ENCODE results near the gene ARHGAP25.

ARHGAP25 gene, protein sequence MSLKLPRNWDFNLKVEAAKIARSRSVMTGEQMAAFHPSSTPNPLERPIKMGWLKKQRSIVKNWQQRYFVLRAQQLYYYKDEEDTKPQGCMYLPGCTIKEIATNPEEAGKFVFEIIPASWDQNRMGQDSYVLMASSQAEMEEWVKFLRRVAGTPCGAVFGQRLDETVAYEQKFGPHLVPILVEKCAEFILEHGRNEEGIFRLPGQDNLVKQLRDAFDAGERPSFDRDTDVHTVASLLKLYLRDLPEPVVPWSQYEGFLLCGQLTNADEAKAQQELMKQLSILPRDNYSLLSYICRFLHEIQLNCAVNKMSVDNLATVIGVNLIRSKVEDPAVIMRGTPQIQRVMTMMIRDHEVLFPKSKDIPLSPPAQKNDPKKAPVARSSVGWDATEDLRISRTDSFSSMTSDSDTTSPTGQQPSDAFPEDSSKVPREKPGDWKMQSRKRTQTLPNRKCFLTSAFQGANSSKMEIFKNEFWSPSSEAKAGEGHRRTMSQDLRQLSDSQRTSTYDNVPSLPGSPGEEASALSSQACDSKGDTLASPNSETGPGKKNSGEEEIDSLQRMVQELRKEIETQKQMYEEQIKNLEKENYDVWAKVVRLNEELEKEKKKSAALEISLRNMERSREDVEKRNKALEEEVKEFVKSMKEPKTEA

DNA sequence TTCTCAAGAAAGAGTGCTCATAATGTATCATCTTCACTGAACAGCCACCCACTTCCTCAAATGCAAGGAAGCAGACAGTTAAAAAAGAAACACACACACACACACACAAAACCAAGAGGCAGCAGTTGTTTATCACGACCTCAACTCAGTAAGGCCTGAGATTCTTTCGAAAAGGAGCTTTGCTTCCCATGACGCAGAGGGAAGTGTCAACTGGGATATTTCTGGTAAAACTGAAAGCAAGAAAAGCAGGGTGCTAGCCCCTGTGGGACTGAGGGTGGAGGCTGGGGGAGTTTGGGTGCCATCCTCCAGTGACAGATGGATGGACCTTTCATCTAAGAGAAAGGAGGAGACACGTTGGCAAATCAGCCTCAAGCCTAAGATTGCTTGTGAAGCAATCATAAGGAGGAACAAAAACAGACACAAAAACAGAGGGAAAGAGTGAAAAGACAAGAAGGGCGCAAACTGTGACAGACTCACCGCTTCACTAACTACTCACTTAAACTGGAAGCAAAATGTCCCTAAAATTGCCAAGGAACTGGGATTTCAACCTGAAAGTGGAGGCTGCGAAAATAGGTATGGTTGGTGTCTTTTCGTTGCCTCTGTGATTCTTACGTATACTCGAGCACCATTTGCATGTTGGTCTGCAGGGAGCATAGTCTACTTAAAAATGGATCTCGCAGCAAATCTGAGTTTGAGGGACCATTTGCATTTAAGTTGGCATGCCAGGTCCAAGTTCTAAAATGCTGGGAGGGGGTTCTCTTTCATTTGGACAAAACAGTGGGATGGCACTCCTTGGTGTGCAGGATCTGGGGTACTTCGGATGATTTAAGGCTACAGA lies at the start of gene ARHGAP25:
Gene ARHGAP25, plus strand, starts transcription at position 124 of the 838 bp plus-strand sequence. Its CDS starts 389 bp downstream, at position 513.
- no peak within 1 kb of the TSS for H3K4me3 ChIP-seq (ENCODE audit: low read depth, low read length)

DNA sequence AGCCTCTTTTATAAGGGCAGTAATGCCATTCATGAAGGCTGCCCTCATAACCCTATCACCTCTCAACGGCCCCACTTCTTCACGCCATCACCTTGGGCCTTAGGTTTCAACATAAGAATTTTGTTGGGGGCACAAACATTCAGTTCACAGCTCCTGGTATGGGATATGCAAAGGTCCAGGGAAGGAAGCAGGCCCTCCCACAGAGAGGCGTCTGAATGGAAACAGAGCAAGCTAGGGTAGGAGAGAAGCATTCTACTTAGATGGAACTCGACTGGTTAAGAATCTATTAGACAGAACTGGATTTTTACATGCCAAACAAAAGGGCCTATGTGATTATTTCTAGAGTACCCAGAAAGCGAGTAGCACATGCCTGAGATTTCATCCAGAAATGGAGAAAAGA lies 48.4 kb upstream of the ARHGAP25 start:
- no peak overlapping the region for H3K4me3 ChIP-seq (ENCODE audit: low read depth, low read length)

DNA sequence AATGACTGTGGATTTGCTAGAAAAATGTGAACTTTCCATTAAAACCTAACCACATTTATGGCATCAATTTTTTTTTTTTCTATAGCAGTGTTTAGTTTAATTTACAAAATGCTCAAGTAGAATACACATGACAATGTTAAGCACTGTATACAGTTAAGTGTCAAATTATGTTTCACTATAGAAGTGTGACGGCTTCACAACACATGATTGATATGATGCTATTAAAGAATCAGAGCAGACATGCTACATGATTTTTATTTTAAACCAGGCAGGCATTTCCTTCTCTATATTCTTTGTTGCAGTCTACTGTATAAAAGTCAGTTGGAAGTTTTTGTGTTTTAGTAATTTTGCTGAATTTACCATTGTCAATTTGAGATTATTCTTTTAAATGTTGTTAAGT lies 47.6 kb upstream of the ARHGAP25 start:
- H3K4me3 ChIP-seq (ENCODE audit: low read depth, low read length): no peak overlapping the region

DNA sequence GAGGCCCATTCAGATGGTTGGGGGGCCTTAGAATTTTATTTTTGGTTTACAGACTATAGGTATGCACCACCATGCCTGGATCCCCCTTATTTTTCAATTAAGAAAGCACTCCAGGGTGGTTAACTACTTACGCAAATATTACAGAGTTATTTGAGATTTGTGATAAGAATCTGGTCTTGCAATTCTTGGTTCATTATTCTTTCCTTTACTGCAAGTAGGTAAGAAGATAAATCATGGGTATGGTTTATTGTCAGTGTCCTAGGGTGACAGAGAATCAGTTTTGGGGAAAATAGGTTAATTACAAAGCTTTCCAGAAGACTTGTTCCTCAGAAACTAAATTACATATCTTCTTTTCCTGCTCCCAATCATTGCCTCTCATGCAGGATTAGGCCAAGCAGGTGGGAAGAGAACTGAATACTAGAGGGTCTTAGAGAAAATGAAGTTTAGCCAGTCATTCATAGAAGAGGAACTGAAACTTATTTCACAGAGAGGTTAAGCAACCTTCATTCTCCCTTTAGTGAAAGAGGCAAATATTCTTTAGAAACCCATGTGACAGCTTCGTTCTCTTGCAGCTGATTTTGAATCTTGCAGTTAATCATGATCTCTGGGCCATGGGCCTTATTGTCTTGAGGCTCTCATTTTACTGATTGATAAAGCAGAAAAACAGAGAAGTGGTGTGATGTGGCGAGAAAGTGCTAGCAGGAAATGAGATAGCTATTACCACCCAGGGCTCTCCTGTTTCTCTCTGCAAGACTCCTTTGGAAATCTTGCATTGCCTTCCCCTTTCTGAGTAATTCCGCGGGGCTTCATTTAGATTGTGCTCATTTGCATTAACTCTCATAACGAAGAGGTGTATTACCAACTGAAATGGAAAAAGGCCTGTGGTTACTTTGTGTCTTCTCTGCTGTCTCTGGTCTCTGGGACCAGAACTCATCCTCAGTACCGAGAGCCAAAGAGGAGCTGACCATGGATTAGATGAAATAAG lies 44.8 kb upstream of the ARHGAP25 start:
- H3K4me3 ChIP-seq (ENCODE audit: low read depth, low read length): no peak overlapping the region

DNA sequence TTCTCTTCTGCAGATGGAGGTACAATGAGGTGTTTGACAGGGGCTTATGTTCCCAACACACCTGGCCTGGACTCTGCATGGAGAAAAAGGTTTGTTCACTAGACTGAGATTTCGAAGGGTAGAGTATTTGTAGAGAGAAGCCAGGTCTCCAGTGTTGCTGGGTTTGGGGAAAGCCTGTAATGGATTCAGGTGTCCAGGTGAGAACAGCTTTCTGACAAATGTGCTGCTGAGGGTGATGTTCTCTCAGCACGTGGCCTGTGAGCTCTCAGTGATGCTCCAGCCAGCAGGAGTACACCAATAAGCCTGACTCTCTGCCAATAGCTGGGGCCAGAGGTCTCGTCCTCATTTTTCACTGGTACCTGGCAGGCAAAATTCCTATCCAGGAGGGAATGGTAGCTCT lies 43.8 kb upstream of the ARHGAP25 start:
- H3K4me3 ChIP-seq (ENCODE audit: low read depth, low read length): no peak overlapping the region

DNA sequence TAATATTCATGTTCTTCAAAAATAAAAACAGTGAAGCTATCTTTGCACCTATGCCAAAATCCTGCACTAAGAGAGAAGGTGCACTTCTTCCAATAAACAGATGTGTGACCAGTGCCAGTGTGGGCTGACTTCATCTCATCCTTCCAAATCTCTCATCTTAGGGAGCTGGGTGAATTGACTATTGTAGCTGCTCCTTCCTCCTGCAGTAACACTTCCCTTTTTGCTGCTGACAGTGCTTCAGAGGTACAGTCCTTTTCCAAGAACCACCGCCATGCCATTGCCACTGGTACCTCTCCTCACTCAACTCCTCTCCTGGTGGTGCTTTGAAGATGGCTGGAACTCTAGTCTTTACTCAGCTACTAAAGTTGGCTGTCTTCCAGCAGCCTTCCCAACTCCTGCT lies 42.1 kb upstream of the ARHGAP25 start:
- no peak overlapping the region for H3K4me3 ChIP-seq (ENCODE audit: low read depth, low read length)

DNA sequence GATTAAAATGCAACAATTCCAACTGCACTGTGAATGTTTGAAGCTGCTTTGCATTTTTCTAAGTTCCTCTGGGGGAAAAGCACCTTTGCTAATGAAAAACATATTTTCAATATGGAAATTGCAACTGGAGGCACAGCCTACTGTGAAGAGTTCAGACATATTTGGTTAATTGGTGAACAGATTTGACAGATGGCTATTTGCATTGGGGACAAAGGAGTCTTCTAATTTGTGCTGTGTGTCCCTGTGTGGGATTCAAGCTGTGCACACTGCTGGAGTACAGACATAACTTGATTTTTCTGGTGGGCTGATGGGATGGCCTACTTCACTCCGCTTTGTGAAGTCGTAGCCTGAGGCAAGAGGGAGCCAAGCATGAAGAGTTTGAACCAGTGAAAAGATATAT lies 40.7 kb upstream of the ARHGAP25 start:
- no peak overlapping the region for H3K4me3 ChIP-seq (ENCODE audit: low read depth, low read length)

DNA sequence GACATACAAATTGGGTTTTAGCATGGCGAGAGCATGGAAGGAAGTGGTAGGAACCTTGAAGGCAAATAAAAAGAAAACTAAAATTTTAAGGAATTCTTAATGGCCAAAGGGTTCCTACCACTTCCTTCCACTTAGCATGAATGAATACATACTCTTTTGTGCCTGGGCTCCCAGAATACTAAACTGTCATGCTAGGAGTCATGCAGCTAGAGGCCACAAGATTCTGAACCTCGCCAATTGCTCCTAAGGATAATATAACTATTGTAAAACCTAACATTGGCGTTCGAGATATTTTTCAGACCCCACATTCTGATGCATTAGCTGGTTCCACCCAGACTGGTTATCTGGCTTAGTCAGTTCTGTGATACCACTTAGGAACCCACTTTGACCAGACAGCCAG lies 38.6 kb upstream of the ARHGAP25 start:
- H3K4me3 ChIP-seq (ENCODE audit: low read depth, low read length): no peak overlapping the region

DNA sequence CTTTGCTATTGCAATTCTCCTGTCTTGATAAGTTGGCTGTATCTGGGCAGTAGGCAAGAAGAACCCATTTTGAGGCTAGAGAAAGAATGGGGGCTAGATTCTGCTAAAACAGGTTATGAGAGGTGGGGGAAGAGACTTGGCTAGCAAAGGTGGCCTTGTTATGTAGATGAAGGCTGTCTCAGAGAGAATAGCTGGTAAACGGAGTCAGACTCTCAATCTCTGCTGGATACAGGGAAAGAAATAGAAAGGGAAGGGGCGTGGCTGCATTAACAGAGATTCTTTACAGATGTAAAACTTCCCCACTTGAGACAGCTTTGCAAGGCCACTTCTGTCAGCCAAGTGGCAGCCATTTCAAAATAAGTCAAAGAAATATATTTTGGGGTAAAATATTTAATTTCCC lies 38.1 kb upstream of the ARHGAP25 start:
- H3K4me3 ChIP-seq (ENCODE audit: low read depth, low read length): no peak overlapping the region

DNA sequence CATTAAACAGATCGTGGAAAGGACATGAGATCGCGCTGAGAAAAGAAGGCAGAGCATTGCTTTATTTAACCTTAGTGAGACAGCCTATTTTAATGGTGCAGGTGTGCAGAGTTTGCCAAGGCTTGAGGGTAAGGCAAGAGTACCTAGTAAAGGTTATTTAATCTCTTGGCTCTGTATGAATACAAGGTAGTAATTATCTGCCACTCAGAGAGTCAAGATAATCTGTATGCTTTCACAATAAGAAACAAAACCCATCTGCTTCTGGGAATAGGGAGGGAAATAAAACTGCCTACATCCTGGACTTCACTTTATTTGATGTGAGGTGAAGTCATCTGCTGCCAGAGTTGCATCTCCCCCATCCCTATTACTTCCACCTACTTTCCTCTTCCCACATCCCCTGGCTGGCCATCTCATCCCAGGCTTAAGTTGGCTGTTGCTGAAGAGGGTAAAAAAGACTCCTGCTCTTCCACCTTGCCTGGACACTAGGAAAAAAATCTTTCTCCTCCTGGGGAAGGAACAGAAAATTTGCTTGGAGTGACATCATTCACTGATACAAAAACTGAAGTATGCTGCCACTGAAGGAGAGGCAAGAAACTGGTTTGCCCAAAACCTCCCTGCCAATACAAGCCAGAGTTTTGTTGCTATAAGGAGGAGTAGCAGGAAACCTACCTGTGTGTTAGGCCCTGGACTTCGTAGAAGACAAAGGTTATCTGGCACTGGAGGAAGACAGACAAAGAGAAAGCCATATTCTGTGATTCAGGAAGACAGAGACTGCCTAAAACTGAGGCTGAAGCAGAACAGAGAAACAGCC lies 35.8 kb upstream of the ARHGAP25 start:
- no peak overlapping the region for H3K4me3 ChIP-seq (ENCODE audit: low read depth, low read length)

DNA sequence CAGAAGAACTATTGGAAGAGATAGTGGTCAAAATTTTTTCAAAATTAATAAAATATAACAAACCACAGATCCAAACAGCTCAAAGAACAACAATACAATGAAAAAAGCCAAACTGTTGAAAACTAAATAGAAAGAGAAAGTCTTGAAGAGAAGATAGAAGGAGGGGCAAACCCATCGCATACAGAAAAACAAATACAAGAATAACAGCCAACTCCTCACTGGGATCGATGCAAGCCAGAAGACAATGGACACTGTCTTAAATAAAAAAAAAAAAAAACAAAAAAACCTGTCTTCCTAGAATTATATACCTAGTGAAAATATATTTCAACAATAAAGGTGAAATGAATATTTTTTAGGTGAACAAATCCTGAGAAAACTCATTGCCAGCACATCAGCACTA lies 34.1 kb upstream of the ARHGAP25 start:
- H3K4me3 ChIP-seq (ENCODE audit: low read depth, low read length): no peak overlapping the region

DNA sequence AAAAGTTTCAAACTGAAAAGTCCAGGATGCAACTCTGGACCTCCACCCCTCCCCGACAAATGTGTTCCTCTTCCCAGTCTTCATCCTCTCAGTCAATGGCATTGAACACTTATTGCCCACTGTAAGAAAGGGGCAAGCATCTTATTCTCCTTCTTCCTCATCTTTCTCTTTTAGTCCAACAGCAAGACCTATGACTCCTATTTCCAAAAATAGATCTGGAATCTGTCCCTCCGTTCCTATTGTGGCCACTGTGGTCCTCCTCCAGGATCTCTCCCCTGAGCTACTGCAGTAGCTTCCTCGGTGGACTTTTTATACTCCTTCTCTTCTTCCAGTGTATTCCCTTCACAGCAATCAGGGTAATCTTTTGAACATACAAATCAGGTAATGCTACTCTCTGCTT lies 28.0 kb upstream of the ARHGAP25 start:
- H3K4me3 ChIP-seq (ENCODE audit: low read depth, low read length): no peak overlapping the region

DNA sequence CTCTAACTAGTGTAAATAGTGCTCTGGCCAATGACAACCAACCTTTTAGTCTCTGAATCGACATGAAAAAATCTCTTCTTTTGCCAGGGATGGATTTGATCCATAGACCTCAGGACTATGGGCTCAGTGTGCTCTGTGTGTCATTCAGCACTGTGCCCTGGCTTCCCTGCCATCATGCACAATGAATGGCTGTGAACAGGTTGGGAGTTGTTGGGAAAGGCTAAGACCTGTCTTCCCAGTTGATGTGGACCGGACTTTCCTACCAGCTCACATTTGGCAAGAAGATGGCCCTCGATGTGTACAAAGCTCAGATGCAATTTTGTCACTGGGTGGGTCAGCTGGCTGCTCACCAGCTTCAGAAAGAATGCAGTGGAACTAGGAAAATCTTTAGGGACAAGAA lies 26.0 kb upstream of the ARHGAP25 start:
- H3K4me3 ChIP-seq (ENCODE audit: low read depth, low read length): no peak overlapping the region

DNA sequence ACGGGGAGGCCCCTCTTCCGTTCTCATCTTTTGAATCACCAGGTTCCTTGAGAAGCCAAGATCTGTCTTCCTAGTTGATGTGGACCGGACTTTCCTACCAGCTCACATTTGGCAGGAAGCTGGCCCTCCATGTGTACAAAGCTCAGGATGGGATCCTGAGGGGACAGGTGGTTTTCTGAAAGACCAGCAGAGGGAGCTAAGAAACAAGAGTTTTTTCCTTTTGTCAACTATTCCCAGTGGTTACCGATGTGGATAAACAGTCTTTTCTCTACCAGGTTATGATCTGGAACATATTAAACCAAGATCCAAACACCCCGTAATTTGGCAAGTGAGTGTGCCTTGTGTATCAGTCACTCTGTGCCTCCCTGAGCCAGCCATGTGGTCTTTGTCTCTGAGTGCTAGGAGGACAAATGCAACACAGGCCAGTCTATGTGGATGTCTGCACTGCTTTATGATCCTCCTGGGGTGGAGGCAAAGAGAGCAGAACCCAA lies 25.1 kb upstream of the ARHGAP25 start:
- H3K4me3 ChIP-seq (ENCODE audit: low read depth, low read length): no peak overlapping the region

DNA sequence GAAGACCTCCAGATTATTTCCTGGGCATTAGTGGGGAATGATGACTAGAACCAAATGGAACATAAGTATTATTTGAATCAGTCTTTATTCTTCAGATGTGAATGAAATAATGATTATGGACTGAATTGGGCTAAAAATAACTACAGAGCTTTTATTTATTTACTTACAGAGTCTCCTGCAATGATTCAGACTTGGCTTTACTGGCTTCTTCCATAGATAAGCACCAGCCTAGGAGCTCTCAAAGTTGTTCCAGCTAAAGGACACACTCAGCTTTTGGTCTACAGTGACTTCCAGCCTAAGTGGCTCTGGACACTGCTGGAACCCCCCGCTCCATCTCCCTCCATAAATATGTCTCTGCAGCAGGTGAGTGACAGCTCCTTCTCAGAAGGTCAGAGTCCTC lies 24.3 kb upstream of the ARHGAP25 start:
- H3K4me3 ChIP-seq (ENCODE audit: low read depth, low read length): no peak overlapping the region

DNA sequence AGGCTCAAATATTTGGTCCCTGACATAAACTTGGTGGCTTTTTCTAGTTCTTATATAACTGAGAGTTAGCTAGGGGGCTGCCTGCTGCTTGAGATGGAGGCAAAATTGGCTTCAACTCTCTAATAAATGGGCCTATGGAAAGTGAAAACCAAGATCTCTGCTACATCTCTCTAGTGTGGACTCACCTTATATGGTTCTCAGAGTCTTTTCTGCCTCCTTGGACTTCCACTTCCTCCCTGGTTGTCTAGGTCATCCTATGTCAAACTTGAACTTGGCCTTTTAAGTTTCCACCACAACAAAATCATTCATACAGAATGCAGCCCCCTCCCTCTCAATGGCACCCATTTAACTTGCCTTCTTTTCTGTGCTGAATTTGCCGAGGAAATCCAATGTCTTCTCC lies 23.9 kb upstream of the ARHGAP25 start:
- no peak overlapping the region for H3K4me3 ChIP-seq (ENCODE audit: low read depth, low read length)

DNA sequence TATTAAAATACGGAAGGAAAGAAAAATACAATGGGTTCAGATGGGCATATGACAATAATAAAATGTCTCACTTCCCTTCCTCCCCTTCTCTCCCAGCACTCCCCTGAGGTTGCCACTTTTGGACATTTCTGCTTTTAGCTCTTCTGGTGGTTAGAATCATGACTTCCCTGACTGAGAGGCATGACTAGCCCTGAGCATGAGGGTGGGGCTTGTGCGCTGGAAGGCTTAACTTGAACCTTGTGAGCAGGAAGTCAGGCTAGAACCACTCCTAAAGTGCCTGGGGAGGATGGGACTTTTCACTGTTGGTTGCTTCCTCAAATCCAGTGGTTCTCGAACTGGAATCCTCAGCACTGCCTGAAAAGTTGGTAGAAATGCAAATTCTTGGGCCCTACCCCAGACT lies 19.7 kb upstream of the ARHGAP25 start:
- no peak overlapping the region for H3K4me3 ChIP-seq (ENCODE audit: low read depth, low read length)

DNA sequence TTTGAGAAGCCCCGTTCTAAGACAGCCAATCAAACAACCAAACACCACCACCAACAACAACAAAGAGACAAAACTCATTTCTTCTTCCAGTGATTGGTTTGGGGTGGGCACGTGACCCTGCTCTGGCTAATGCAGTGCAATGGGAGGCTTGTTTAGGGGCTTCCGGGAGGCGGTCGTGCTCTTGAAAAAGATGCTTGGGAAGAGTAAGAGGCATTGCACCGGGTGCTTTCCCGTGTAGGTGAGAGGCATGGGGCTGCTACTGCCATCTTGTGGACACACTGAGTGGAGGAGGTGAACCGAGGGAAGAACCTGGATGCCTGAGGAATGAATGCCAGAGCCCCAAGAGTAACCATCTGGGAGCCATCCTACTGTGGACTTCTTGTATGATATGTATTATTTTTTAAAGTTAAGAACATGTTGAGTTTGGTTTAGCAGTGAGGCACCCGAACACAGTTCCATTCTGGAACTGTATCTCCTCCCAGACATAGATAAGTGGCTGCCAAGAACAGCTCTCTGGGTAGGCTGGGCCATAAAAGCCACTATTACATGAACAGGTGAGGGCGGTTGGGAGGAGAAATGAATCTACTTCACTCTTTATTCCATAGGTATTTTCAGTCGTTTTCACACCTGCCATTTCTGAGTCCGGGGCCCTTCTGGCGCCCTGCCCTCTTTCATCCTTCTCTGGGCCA lies 19.1 kb upstream of the ARHGAP25 start:
- no peak overlapping the region for H3K4me3 ChIP-seq (ENCODE audit: low read depth, low read length)
